Femur (tissue), 1 donor: Measurements from ENCODE around the gene NTRK3.
A peak's percentile ranks its signal among the peaks of the same experiment; 100 is the strongest.
"Not testable (repeated sequence)": the region's sequence is repeated elsewhere in the genome, so short reads cannot be mapped to it uniquely, and the experiment has no call there.

Experiments used
- DNase-seq: peaks from one replicate; pipeline ENCODE4 v3.0.0-alpha.2; 2017

The NTRK3 gene

DNA sequence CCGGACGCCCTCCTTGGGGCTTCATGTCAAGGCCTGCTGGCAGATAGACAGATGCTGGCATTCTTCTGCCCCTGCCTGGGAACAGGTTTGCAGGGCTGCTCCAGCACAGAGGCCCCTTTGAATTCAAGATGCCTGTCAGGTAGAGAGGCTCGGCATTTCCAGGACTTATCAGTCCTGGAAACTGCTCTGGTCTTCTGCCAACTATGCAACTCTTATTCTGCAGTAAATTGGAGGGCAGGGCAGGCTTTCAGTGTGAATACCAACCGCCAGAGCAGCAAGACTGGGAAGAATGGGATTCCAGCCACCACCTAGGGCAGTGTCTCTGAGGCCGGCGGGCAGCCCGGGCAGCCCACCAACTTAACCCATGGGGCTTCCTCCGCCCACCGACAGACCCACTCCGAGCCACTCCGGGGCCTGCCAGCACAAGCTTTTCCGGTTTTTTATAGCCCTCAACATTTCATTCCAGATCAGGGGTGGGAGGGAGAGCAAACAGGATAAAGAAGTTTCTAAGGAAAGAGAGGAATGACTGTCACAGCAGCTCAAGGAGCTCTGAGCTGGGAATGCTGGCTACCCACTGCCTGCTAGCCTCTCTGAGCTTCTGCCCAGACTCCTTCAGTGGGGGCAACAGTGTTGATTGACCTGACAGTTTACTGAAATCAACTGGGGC is 140.9 kb downstream of the NTRK3 start:
- peak; percentile 47 for DNase-seq

DNA sequence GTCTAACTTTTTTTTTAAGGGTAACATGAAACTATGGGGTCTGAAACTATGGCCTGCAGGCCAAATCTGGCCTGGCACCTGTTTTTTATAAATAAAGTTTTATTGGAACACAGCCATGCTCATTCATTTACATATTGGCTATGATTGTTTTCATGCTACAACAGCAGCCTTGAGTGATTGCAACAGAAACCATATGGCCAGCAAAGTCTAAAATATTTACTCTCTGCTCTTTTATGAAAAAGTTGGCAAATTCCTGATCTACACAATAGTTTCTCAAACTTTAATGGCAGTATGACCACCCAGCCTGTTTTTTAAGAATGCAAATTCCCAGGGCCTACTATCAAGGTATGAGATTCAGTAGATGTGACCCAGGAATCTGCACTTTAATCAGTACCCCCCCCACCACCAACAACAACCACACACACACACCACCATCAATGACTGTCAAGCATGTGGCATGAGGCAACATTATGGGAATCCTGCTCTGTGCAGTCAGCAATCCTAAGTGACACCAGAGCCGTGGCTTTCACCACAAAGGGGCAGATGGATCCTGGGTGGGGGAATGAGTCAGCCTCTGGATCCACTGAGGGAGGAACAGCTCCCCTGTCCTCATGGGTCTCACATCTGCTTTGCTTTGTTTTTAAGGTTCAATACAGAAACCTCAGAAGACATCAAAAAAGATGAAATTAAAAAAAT is 142.8 kb downstream of the NTRK3 start:
- DNase-seq, result no peak

DNA sequence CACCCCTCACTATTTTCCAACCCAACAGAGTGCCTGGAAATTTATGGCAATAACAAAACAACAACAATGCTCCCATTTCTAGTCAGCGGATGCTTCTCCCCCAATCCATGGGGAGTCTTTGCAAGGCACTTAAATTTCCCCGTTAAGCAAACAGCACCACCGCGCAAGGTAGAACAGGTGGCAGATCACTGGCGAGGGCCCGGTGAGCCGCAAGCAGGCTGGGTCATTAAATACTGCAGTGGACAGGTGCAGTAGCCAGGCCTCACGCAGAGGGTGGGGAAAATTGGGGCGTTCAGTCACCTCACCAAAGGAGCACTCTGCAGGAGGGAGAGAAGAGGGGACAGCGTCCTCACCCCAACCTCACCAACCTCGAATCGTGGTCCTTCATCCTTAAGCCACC is 147.5 kb downstream of the NTRK3 start:
- no peak for DNase-seq

DNA sequence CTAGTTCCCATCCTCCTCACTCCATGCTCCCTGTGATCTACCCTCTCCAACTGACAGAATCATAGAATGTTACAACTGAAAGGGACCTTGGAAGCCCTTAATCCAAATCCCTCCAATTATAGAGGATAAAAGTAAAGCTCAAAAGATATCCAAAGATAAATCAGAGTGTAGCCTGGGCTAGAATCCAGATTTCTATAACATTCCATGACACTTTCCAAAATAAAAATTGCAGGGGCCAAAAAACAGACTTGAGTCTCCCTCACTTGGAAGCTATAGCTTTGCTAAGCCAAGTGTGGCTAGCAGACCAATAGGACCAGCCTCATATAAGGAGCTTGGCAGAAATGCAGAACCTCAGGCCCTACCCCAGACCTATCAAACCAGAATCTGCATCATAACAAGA is 148.1 kb downstream of the NTRK3 start:
- no peak for DNase-seq

DNA sequence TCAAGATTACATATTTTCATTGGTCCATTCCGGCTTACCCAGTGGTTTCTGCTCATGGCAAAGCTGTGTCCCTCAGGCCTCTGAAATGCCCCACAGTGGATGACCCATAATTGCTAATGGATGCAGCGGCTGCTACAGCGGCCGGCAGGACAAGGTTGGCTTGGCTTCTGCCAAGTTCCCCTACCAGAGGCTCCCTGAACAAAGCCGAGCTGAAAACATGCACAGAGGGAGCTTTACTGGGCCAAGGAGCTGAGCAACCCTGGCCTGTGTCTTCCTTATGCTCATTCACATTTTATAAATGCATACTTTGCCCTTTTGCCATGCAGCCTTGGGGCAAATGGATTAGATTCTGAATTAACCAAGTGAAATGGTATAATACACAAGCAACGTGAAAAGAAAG is 150.5 kb downstream of the NTRK3 start:
- DNase-seq, result no peak

DNA sequence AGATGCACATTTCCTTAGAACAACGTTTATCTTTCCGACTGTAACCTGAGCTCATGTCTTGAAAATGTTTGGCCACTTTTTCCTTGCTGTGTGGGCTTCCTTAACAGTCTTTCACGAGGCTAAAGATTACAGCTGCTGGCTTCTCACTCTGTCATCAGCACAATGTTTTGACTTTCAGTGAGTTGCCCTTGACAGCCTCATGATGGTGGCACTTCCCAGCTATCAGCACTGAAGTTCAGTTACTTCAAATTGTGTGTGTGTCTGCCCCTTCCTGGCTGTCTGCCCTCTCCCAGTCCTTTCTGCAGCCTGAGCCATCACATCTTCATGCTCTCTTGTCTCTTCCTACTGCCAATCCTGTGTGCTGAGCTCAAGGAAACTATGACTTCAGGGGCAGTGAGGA is 152.2 kb downstream of the NTRK3 start:
- DNase-seq, result no peak

DNA sequence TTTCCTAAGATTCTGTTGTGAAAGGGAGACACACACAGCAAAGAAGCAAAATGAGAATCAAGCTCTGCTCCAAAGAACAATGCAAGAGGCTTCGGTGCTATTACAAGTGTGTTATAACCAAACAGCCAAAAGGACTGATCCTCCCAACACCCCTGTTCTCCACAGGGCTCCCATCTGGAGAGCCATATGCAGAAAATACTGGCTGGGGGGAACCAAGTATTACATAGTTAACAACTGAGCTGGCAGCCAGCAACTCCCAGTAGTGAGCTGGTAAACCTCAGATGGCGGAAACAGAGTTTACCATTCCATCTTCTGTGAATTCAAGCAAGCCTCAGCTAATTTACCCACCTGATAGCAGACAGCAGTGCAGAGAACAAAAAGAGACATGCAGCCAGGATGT is 156.4 kb downstream of the NTRK3 start:
- DNase-seq, result no peak

DNA sequence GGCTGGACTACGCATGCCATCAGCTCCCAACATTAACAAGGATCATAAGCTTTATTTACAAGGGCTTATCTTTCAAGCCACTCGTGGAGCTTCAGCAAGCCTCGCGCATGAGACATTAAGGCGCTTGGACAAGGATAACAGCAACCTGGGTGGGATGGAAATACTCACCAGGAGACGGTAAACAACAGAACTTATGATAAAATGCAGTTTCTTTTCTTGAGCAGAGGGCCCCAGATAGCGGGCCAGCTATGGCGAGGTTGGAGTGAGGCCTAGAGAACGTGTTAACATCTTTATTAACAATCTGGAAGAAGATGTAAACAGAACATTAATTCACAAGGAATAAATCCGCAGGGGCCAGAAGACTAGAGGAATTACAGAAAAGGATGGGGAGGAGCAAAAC is 158.2 kb downstream of the NTRK3 start:
- DNase-seq, result no peak

DNA sequence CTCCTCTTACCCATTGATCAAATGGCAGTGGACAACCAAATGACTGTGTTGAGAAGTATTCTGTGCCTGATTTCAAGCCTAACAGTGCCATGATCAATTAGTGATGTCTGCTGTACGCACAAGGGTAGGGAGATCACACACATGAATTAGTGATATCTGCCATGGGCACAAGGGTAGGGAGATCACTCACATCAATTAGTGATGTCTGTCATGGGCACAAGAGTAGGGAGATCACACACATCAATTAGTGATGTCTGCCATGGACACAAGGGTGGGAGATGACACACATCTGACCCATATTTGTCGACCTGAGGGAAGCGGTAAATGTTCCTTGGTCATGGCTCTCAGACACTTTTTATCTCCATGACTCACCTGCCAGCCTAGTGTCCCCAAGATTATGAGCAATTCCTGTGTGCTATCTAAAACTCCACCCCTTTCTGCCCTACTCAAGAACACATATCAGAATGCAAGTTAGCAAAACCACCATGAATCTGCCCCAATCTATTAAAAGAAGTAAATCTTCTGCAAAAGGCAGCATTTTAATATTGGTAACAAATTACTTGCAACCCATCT is 165.0 kb downstream of the NTRK3 start:
- no peak for DNase-seq

DNA sequence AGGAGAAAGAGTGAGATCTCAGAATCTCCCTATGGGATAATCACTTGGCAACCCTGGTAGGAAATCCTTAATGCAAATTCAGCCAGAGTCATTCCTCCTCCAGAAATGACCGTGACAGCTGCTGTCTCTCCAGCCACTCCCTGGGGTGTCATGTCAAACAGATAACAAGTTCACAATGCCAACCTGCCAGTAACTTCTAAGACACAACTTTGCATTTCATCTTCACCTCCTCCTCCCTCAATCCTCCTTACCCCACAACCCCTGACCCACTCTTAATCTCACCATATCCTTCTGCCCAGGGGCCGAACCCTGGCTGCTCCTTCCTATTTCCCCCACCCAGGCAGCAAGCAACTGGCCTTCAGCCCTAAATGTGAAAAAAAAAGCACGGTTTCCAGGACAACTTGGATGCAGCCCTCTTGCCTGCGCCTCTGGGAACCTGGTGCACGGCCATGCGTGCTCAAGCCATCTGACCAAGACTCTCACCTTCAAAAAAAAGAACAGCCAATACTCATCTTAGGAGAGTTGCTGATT is 166.0 kb downstream of the NTRK3 start:
- DNase-seq, result peak; percentile 67

DNA sequence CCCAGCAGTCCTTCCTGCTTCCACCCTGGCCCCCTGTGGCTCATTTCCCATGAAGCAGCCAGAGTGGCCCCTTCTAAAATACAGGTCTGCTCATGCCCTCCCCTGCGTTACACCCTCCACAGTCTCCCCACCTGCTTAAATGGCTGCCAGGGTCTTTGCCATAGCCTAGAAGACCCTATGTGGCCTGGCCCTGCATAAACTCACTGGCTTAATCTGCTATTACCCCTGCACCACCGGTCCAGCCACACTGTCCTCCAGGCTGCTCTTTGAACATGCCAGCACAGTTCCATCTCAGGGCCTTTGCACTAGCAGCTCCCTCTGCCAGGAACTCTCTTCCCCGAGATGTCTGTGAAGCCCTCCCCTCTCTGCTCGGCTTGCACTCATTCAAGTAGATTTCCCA is 166.8 kb downstream of the NTRK3 start:
- DNase-seq, result no peak

DNA sequence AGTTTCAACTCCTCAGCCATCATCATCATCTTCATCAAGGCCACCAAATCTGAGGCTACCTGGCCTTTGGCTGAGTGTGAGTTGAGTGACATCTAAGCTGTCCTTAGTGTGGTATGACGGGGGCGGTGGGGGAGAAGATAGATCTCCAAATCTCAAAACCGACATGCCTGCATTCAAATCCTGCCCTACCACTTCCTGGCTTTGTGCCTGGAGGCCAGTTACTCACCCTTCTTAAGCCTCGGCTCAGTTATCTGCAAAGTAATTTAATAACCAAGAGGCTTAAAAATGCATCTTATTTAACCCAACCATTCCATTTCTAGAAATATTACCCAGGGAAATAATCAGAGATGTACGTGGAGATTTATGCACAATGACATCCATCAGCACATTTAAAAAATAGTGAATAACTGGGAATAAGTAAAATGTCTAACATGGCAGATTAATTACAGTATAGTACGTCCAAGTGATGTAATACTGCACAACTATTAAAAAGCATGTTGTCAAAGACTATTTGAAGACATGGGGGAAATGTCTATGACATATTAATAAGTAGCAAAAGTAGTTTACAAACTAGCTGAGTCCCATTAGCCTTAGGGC is 167.4 kb downstream of the NTRK3 start:
- DNase-seq, result no peak

DNA sequence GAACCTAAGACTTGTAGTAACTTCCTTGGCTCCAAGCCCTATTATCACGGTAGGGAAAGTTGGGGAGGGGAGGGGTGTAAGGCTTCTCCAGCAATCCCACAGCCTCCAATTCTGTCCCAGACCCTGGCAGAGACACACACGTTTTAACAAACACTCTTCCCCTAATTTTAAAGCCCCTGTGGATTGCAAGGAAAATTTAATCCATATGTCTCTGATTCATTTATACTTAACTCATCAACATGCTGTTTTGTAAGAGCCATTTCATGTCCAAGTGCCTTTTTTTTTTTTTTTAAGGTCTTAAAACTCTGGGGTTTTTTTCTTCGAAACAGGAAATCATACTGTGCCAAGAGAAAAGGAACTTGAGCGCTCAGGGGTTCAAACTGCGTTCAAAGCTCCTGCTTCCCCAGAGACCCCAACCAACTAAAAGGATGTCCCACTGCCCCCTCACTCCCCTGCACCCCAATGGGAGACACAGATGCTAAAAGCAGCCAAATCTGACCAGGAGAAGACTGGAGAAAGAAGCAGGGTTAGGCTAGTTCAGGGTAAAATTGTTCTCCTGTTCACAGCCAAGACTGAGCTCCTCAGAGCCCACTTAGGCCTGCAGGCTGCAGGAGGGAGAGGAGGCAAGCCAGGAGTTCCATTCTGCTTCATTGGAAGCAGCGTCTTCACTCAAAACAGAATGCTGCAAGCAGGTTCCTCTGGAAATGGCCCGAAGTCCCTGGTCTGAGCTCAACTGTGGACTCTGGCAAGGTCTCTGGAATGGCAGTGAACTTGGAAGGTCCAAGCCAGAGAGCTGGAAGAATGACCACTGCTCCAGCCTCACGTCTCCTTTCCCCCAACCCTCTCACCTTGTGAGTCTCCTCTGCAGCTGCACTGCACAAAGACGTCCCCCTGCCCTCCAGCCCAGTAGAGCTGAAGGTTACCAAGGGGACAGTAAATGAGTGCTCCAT is 172.5 kb downstream of the NTRK3 start:
- DNase-seq, result peak; percentile 82

DNA sequence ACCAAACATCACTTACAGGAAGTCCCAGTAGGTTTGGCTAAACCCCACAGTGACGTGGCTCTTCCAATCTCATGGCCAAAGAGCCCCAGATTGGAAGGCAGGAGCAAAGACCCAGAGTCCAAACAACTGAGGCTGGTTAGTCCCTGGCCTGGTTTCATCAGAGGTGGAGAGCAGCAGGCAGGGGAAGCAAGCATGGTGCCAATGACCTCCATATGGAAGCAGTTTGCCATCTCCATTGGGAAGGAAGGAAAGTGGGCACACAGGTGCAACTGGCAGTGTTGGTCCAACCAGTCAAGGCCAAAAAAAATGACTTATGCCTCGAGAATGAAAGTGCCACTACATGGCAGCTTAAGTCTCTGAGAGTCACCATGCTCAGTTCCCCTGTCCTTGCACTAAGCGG is 175.9 kb downstream of the NTRK3 start:
- DNase-seq, result no peak

DNA sequence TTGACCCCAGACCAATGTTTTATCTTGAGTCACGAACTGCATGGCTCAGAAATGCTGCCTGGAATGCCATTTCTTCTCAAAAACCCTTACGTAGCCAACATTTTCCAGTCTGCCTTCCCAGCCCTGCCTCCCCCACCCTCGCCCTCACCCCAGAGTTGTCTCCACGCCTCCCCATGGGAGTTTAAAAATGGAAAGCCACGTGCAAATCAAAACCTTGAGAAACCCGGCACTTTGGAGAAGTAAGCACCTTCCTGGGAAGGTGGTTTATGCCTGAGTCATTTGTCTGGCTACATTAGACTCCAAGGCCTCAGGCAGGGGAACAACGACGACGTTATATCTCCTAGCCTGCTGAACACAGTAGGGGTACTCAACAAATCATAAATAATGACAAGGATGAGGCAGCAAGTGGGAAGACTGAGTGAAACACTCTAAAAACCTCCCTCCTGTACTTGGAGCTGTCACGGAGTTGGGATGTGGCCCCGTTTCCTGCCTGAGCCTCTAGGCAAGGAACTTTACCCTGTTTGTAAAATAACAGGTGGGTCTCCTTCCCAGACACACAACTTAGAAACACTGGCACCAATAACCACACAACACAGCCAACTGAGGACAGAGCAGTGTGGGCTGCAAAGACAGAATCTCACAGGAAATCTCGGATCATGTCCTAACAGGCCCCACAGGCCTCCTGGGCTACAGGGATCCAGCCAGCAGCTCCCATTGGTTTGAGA is 179.1 kb downstream of the NTRK3 start:
- DNase-seq, result no peak

DNA sequence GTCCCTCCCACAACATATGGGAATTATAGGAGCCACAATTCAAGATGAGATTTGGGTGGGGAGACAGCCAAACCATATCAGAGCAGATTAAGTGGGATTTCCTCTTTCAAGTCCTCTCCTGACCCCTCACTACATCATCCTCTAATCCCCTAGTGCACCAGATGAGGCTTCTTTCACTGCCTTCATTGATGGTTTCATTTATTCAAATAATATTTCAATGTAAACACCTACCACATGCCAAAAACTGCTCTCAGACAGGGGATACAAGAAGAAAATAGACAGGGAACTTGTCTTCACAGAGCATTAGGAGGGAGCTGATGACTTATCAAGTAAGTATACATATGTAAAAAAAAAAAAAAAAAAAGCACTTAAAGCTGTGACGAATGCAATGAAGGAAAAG is 180.2 kb downstream of the NTRK3 start:
- DNase-seq, result no peak

DNA sequence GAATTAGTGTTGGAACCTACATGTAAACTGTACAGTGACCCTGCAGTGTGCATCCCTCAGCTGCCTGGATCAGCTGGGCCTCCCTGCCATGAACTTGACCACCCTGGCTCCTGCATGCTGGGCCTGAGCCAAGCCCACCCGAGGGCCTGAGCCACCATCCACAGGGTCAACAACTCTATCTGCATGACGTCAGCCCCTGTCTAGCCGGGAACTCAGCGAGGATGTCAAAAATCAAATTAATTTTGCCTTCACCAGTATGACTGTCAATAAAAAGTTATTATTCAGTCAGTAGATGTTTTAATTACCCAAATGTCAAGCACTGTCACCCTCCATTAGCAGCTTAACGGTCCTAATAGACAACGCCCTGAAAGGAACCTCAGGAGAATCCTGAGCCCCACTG is 181.4 kb downstream of the NTRK3 start:
- DNase-seq, result no peak

DNA sequence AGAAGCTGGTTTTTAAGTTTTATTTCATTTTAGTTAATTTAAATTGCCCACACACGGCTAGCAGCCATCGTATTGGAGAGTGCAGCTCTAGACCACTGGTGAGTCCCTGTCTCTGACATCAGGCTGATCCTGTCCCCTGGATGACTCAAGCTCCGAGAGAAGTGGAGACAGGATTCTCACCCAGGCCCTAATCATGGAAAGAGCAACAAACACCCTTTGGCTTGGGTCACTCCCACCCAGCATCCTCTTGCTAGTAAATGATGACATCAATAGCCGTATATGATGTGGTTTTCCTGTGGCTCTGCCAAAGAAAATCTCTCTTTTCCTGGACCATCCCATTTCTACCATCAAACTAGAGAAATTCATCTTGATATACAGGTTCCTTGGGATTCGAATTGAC is 182.2 kb downstream of the NTRK3 start:
- no peak for DNase-seq

DNA sequence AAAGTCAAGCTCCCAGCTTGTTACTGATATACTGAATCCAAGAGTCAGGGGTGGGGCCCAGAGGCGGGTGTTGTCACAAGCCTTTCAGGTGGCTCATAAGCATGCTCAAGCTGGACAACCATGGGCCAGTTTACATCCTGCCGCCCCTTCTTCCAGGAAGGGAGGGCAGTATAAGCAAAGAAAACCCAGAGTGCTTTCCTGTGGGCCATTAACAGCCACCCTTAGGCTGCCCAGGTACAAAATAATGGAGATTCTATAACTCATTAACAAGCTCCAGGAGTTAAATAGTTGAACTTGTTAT is 183.2 kb downstream of the NTRK3 start:
- DNase-seq, result no peak

DNA sequence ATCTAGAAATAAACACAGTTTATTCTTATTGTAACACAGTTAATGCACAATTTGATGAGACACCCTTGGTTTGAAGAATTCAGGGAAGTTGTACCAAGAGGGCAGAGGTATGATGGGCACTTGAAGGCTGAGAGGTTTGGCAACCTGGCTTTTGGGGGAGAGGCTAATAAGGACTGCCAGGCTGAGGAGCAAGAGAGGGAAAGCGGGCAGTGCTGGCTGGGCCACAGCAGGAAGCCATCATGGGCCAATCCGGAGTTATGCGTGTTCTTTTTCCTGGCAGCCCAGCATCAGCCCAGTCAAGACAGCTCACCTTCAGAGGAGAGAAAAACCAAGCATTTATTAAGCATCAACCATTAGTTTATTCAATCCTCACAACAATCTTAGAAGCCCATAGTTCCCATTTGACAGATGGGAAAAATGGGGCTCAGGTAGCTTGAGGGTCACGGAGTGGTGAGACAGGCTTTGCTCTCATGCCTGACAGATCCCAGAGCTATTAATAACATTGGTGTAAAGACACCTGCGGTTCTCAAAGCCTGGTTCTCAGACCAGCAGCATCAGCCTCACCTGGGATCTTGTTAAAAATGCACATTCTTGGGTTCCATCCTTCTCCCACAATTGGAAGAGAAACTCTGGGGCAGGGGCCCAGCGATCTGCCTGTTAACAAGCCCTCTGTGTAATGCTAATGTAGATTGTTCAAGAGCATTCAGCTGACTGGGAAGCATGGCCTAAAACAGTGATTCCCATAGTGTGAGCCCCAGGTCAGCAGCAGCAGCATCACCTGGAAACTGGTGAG is 183.7 kb downstream of the NTRK3 start:
- no peak for DNase-seq

DNA sequence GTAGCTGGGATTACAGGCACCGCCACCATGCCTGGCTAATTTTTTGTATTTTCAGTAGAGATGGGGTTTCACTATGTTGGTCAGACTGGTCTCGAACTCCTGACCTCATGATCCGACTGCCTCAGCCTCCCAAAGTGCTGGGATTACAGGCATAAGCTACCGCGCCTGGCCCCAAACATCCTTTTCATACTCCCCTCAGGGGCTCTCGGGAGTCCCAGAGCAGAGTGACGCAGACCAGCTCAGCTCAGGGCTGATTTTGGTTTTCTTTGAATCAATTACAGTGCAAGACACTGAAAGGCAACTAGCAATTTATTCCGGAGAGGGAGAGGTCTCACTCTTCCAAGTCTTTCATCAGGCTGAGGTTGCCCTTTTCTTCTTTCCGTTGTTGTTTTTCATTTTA is 184.4 kb downstream of the NTRK3 start:
- not testable (repeated sequence) for DNase-seq
